Stimulated activated CD4-positive, alpha-beta T cell treated with anti-CD3 and anti-CD28 coated beads, Interleukin-1b, Interleukin-23, amount 100 ng/mL, for 24 hours (primary cell): ENCODE measurements around the gene PRG2.

Experiments used
- DNase-seq, 4 experiments: peaks; one replicate each; pipeline ENCODE4 v3.0.0-alpha.2; 2020; ENCODE audit warnings: low read depth in 4 of 4, low spot score in 1 of 4

PRG2 gene, protein sequence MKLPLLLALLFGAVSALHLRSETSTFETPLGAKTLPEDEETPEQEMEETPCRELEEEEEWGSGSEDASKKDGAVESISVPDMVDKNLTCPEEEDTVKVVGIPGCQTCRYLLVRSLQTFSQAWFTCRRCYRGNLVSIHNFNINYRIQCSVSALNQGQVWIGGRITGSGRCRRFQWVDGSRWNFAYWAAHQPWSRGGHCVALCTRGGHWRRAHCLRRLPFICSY

DNA sequence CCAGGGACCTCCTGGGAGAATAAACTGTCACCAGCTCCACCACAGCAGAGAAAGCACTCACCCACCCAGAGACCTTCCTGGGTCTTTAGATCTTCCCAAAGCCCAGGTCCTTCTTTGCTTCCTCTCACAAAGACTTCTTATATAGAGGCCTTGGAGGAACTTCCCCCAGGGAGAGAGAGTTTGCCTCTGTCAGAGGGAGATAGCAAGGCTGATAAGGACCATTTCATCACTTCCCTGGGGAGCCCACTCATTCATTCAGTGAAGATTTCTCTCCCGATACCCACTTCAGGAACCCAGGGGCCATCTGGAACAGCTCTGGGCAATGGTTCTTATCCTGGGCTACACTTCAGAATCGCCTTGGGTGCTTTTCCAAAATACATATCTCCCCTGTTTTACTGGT, at the start of gene PRG2:
Gene PRG2, minus strand, starts transcription at position 116 of the 400 bp plus-strand sequence. CDS start 706 bp downstream, outside the sequence.
- DNase-seq = no peak

DNA sequence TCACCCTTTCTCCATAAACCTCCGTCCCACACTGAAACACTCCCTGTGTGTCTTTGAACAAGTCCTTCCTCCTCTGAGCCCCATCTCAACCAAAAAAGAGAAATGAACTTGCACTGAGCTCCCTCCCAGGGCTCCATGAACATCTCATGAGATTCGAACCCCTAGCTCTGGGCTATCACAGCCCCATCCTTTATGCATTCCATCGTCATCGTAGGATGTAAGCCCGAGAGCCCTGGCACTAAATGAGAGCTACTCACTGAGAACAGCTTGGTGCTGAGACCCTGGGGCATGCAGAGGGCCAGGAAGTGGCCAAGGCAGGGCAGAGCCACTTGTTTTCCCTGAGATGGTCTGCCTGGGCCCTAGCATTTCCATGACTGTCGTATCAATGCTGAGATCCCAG, 49.3 kb upstream of the PRG2 start:
- DNase-seq = no peak

DNA sequence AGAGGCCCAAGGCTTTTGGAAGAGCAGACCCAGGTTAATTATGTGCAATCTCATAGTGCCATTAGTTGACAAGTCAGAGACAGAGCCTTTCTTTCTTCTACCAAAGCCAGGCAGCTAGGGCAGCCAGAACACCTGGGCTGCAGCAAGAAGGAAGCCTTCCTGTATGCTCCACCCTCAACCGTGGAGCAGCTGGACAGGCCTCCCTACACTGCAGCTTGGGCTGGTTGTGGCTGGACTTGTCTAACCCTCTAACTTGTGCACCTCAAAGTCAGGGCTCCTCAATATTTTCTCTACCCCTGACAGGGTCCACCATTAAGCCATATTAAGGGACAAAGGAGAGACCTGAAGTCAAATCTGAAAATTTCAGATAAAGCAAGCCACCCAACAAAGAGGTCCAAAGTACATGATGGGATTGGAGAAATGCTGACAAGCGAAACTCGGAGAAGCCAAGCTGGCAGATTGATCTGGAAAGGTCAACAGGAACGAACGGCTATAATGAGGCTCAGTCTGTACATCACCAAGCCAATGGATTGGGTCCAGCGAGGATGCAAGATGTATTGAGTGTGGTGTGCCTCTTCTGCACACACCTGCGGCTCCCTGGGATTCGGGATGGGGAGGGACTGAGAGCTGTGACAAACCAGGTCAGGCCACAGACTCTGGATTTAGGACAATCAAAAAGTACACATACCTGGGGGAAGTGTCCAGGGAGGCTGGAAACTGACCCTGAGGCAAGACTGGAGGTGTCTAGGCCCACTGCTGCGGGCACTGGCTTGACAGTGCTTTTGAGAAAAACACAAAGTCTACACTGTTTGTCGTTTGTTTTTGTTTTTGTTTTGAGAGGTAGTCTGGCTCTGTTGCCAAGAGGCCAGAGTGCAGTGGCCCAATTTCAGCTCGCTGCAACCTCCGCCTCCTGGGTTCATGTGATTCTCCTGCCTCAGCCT, 48.2 kb upstream of the PRG2 start:
- no peak for DNase-seq

DNA sequence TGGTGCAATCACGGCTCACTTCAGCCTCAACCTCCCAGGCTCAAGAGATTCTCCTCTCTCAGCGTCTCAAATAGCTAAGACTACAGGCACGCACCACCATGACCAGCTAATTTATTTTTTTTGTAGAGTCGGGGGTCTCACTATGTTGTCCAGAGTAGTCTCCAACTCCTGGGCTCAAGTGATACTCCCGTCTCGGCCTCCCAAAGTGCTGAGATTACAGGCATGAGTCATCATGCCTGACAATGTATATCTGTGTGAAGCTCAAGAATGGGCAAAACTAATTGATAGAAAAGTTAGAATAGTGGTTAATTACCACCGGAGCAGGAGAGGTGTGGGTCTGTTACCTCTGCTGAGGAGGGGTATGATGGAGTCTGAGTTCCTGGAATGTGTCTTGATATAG, 45.6 kb upstream of the PRG2 start:
- no peak for DNase-seq

DNA sequence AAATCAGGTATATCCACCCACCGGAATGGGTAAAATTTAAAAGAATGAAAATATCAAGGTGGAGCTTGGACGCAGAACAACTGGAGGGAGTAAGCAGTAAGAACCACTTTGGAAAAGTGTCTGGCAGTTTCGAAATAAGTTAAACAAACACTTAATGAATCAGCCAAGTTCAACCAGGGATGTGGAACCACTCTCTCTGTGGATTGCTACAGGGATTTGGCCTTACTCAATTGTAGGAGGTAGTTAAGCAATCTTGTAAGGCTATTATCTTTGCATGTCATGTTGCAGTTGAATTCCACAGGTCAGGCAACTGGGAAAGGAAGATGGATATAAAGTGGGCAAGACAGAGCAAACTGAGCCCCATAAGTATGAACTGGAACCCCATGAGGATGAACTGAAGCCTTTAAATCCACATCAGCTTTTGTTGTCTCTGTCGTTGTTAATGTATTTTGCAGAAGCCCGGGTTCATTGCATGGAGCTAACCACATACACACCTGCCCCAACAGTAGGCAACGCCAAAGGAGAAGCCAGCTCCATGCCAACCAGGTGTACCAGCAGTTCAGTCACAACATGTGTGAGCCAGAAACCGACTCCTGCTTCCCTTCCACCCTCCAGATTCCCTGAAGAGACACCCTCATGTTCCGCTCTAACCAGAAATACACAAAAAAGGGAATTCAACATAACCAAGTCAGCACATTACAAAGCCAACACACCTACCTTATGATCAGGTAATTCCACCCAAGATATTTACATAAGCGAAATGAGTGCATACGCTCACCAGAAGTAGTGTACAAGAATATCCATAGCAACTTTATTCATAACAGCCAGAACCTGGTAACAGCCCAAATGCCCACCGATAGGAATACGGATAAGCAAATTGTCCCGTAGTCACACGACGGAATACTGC, 44.4 kb upstream of the PRG2 start:
- DNase-seq = no peak

DNA sequence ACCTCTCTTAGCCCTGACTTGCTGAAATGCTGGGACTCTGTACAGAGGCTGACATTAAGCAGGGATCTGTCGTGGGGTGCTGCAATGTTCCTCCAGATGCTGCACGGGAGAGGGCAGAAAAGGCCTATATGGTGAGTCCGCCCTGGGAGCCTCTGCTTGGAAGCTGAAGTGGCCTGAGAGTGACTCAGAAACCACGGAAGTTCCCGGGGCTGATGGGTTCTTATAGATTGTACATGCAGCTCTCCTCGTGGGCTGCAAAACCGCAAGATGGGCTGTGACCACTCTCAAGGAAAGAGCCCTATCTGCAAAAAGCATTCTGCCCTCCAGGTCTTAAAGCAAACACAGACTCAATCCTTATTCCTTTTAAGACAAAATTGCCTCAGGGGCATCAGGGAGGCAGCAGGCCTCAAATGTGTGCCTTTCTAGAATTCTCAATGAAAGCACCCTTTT, 42.3 kb upstream of the PRG2 start:
- DNase-seq = no peak

DNA sequence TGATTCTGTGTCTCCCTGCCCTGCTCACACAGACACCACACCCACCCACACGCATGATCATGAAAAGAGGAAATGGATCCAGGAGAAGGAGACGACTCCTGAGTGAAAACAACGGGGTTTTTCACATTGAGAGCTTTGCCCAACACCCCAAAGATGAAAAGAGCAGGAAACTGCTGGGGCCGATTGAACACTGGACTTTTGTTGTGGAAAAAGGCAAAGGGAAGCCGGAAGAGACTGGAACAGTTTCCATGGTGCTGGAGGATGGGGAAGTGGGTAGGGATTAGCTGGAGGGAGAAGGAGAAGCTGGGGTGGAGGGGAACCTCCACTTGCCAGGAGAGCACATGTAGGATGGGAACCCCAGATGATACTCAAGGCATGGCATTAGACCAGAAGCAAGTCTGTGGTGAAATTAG, 41.7 kb upstream of the PRG2 start:
- no peak for DNase-seq

DNA sequence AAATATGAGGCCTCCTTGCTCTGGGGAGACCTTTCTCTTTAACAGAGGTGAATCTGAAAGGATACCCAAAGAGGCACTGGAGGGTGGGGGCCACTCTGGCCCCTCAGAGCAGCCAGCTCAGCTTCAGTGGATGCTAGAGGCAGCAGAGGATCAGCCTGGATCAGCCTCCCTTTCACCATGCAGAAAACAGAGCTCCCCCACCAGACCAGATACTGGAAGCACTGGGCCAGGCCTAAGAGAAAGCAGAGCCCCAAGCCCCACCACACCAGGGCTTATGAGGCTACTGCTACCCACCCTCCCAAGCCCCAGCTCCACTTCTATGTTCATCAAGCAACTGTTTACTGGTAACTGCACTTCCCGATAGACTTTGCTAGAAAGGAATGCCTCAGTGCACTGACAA, 40.5 kb upstream of the PRG2 start:
- DNase-seq = no peak

DNA sequence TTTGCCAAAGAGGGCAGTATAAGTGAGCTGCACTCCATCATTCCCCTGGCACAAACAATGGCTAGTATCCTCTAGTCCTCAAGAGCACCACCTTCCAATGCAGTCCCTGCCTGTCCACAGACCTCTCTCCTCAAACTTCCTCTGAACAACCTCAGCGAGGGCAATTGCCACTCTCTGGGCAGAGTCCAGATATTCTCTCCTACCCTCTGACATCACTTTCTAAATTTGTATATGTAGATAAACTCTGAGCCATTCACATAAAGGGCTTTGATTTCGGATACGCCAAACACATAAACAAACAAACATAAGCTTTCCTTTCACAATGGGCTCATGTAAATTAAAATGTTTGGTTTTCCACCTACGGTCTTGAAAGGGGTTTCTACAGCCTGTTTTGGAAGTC, 39.5 kb upstream of the PRG2 start:
- DNase-seq = no peak

DNA sequence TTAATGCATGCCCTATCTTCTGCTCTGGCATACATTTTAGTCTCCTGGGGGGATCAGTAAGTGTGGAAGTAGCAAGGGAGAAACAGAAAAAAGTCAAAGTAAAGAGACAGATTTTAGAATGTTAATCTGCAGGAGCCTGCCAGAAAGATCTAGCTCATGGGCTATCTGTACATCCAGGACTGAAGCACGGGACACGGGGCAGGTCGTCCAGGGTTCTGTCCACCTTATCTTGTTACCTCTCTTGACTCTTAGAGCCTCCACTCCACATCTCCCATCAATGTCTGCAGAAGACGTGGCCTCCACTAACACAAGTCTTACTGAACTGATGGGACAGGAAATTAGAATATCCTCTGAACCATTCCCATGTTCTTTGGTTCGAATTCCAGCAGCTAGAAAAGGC, 38.2 kb upstream of the PRG2 start:
- no peak for DNase-seq

DNA sequence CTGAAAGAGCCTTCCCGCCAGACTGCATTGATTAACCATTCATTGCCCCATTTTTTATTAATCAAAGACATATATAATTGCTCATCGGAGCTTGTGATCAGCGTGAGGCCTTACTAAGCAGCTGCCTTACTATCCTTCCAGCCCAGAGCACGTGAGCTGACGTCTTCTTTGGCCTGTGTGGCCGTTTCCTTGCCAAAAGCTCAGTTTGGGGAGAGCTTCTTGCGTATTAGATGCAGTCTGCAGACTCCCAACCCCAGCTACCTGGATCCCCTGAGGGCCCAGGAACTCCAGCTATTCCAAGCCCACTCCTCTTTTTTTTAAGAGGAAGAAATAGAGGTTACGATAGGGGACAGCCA, 37.3 kb upstream of the PRG2 start:
- no peak for DNase-seq

DNA sequence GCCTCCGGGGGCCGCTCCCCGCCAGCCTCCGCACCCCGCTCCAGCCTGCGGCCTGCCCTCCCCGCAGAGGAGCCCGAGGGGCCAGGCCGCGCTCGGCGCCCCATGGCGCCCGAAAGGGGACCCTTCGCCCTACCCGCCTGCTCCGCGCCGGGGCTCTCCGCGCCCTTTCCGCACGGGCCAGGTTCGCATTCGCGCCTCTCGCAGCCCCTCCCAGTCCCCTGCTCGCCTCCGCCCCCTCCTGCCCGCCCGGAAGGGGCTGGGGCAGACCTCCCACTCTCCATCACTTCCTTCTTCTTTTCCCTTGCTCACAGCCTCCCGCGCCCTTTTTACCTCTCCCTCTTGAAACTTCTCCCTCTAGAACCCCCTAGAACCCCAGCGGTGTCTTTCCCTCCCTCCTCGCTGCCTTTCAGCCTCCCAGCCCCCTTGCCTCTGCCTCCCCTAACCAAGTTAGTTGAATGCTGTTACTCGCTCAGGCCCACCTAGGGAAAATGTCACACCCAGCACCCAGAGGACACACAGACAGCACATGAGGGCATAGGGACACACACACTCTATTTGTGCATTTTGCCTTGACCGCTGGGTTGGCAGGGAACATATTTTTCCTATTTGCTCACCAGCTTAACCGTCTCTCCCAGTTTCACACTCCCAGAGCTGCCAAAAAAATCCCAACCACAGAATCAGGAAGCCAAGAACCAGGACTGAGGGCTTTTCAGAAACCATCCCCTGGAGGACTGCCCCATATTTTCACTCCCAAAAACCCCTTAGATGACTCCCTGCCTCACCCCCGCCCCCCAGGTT, 36.7 kb upstream of the PRG2 start, which contains the start of gene SLC43A3:
Gene SLC43A3, minus strand, starts transcription at position 193 of the 798 bp plus-strand sequence. CDS start 949 bp downstream, outside the sequence.
- DNase-seq = peak; percentile 49 to 86 (median 72)

DNA sequence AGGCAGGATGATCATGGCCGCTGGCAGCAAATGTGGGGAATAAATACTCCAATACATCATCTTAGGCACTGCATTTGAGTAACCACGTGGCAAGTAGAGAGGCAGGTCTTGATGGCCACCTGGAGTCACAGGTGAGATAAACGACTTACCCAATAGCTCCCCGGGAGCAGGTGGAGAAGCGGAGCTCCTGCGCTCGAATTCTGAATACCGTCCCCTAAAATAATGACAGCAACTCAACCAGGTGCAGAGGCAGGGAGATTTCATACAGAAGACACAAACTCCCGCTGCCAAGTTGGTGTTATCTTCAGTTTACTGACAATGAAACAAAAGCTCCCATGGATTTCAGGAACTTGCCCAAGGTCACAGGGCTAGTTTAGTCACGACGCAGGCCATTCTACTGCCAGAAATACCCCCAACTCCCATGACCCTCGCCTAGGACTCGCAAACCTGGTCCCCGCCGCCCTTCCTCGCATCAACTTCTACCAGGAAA, 36.0 kb upstream of the PRG2 start:
- no peak for DNase-seq

DNA sequence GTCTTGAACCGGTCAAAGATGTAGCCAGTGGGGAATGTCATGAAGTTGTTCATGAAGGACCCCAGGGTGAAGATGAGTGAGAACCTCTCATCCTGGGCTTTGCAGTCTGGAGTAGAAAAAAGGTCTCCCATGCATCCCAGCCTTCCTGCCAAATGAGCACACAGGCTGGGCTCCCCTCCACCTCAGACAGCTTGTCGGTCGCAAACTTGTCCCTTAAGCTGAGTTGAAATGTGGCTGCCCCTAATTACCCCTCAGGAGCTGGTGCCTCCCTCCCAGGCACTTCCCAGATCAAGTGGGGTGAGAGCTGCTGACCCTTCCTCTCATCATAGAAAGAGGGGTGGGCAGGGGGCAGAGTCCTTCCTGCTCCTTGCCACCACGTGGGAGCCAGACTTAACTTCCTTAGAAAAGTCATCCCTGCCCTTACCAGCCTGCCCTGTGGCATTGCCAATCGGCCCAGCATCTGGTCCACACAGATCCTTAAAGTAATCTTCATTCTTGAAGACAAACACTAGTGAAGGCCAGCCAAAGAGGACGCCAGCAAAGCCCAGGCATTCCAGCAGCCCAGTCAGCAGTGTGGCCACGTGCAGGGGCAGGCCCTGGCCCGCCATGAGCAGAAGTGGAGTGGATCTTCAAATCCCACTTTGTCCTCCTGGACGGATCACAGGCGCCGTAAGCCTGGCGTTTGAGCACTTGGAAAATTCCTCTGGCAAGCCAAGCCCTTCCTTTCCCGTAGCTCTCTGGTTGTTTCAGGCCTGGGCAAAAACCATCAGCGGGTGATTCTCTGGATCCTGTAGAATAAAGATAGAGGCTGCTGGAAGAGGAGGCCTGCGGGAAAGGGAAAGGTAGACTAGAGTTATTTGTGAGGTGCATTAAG, 35.4 kb upstream of the PRG2 start:
- DNase-seq = no peak

DNA sequence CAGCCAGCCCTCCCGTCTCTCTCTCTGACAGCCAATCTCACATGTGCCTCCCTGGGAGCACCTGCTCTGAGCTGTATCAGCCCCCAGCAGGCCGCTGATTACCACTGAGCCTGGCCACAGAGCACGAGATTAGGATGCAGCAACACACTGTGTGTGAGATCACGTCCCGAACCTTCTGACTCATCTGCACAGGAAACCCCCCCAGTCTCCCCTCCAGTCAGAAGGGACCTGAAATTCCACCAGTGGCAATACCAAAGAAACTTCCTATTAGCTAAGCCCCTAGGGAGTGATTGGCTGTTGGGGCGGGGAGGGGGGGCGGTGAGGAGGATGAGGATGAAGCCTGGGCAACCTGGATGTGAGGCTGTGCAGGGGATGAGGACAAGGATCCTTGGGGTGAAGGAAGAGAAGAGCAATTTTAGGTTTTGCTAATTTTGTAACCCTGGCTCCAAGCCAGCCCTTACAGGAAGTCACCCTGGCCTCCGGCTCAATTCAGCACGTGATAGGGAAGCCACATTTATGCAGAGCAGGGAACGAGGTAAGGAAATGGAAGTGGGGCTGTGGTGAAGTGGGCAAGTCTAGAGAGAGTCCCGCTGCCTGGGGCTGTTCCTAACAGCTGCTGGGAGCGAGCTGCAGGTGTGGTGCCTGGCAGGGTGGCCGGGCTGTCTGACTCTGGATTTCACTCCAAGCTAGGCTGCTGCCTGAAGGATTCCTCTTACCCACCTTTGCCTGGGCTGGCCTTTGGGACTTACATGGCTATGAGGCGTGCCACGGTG, 34.5 kb upstream of the PRG2 start:
- peak; percentile 62 to 86 (median 76) for DNase-seq

DNA sequence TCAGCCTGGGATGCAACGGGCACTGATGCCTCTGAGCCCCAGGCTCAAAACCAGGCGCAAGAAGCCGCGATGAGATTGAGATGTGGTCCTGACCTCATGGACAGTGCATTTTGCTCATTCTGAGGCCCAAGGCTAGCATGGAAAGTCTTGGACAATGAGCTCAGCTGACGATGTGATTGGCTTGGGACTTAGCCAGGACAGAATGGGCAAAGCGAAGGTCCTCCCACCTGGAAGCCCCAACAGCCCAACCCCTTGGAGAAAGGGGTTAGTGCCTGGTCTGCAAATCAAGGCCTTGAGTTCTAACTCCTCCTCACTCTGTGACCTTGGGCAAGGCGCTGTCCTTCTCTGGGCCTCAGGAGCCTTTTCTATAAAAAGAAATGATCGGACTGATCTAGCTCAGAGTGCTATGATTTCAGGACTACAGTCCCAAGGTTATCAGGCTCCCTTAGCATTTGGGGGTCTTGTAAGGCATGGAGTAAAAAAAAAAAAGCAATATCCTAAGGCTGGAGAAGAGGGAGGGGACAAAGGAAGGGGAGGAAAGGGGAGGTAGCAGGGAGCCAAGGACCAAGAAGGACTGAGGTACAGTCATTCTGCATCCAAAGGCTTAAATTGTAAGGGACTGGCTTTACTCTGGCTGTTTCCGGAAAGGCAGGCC, 33.8 kb upstream of the PRG2 start:
- no peak for DNase-seq

DNA sequence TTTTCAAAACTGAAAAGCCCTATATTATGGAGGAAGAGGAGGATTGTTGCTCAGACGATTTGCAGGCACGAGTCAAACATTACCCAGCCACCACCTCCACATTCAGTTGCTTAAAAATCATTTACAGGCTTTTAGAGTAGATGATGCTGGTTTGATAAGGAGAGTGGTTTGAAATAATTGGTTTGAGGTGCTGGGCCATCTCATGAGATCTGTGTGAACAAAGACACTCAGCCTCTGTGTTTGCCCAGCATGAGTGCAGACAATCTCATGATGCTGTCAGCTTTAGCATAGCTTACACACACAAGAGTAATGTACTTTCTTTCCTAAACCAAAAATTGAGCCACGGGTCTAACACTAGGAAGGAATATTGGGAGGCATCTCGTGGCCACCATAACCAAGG, 32.2 kb upstream of the PRG2 start:
- DNase-seq = no peak

DNA sequence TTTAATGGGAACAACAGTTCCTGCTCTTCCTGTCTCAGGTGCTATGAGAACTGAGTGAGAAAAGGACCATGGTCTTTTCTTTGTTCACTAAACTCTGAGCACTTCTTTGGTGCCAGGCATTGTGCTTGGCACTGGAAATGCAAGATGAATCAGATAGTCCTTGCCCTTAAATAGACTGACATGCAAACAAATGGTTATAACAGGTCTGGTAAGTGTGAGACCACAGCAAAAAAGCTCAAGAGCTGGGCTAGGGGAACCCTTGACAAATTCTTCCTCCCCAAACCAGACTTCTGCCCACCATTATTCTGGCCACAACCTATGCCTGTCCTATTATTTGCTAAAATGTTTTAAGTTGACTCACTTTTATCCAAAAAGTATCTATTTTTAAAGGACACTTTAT, 31.4 kb upstream of the PRG2 start:
- no peak for DNase-seq
